Fibroblast of lung (primary cell): Measurements from ENCODE around the gene CCDC175. TPM values are rescaled to one million over a fixed set of nuclear protein-coding genes. Genes with fewer than 3 reads are reported as not detected.

ENCODE experiments used
- DNase-seq, 2 donors: peaks; one replicate each; pipeline versions ENCODE4 v3.0.0 to v3.0.0-alpha.2; 2010; ENCODE audit warnings: low read depth in 2 of 2
- H2AFZ ChIP-seq: 2 replicates; pipeline ENCODE4 v1.5.1; 2012; ENCODE audit warnings: low read length, control low read depth, inconsistent platforms
- H3K27ac ChIP-seq: 2 replicates; pipeline ENCODE4 v1.5.1; 2011; ENCODE audit warnings: low read length, control low read depth; ENCODE audit not compliant: insufficient read depth
- H3K27me3 ChIP-seq: 2 replicates; pipeline ENCODE4 v1.5.1; 2011; ENCODE audit warnings: mild to moderate bottlenecking, low read length; ENCODE audit not compliant: control insufficient read depth, insufficient read depth
- H3K36me3 ChIP-seq: 2 replicates; pipeline ENCODE4 v1.5.1; 2011; ENCODE audit warnings: low read length; ENCODE audit not compliant: control insufficient read depth, insufficient read depth
- H3K4me1 ChIP-seq: 2 replicates; pipeline ENCODE4 v1.5.1; 2011; ENCODE audit warnings: low read length; ENCODE audit not compliant: control insufficient read depth, insufficient read depth; ENCODE audit errors: extremely low read depth
- H3K4me2 ChIP-seq: 2 replicates; pipeline ENCODE4 v1.5.1; 2011; ENCODE audit warnings: low read length, control low read depth; ENCODE audit not compliant: insufficient read depth; ENCODE audit errors: extremely low read depth
- H3K4me3 ChIP-seq, 4 experiments: fragments of 200-600 bp in 1 of 4; sonication (generic) in 1 of 4; replicated peaks in 1 of 4; 2 replicates each; pipeline ENCODE4 v1.5.1; 2011 to 2016; ENCODE audit warnings: low read length in 4 of 4, low read depth in 3 of 4, mild to moderate bottlenecking in 3 of 4, control low read depth in 2 of 4, inconsistent platforms in 1 of 4, mixed read lengths in 1 of 4; ENCODE audit not compliant: insufficient read depth in 1 of 4; ENCODE audit errors: control extremely low read depth in 1 of 4
- H3K79me2 ChIP-seq: 2 replicates; pipeline ENCODE4 v1.5.1; 2012; ENCODE audit warnings: mild to moderate bottlenecking, low read length, inconsistent platforms; ENCODE audit not compliant: control insufficient read depth, insufficient read depth
- H3K9ac ChIP-seq: 2 replicates; pipeline ENCODE4 v1.5.1; 2011; ENCODE audit warnings: mild to moderate bottlenecking, low read length, control low read depth; ENCODE audit not compliant: insufficient read depth
- H3K9me3 ChIP-seq: 2 replicates; pipeline ENCODE4 v1.5.1; 2012; ENCODE audit warnings: low read depth, low read length; ENCODE audit not compliant: control insufficient read depth, insufficient read depth
- H4K20me1 ChIP-seq: 2 replicates; pipeline ENCODE4 v1.5.1; 2011; ENCODE audit warnings: low read length; ENCODE audit not compliant: control insufficient read depth, insufficient read depth; ENCODE audit errors: extremely low read depth
- CTCF ChIP-seq, 2 donors: IDR thresholded peaks in 1 of 2; conservative IDR thresholded peaks in 1 of 2; 1 replicate in 1 of 2; 2 replicates in 1 of 2; pipeline ENCODE4 v1.5.1; 2011 to 2012; ENCODE audit warnings: low read length in 2 of 2, control low read depth in 1 of 2, inconsistent platforms in 1 of 2, low read depth in 1 of 2, mild to moderate bottlenecking in 1 of 2
- EZH2 ChIP-seq: IDR thresholded peaks from 2 replicates; pipeline ENCODE4 v1.5.1; 2012; ENCODE audit warnings: low read length, control low read depth, mild to moderate bottlenecking; ENCODE audit errors: missing control alignments
- polyA plus RNA-seq, 2 donors: library from polyadenylated mRNA; depleted of rRNA in 1 of 2; stranded (reverse) in 1 of 2; unstranded in 1 of 2; fragments of >200 nt; gene quantifications; 2 replicates each; pipeline ENCODE4 v1.2.1, GENCODE V29; 2011 to 2012; ENCODE audit warnings: missing spikeins in 1 of 2
- total RNA-seq: library from RNA; depleted of rRNA; stranded (reverse); fragments of >200 nt; gene quantifications from 2 replicates; pipeline ENCODE4 v1.2.1, GENCODE V29; 2014

CCDC175 gene
- total and polyA plus RNA-seq, 2 donors (not counting 1 experiment from before 2014, with no cell fraction given) = not detected

GRCh38 chr14:59480166-59480565, 96.4 kb downstream of the CCDC175 start:
- H4K20me1 ChIP-seq = no peaks in the 10 kb centered on the region
- H3K36me3 ChIP-seq = no peaks in the 10 kb centered on the region
- no peak overlapping the region for H2AFZ ChIP-seq
- no peak overlapping the region for H3K4me2 ChIP-seq
- DNase-seq = no peak
- H3K9me3 ChIP-seq = no peaks in the 10 kb centered on the region
- peaks cover 37% of the 10 kb centered on the region for H3K79me2 ChIP-seq
- H3K27me3 ChIP-seq = no peaks in the 10 kb centered on the region
- H3K27ac ChIP-seq = no peak overlapping the region
- no peak overlapping the region for H3K9ac ChIP-seq
- H3K4me1 ChIP-seq = peaks cover 3% of the 10 kb centered on the region
- TF ChIP-seq CTCF (conservative IDR thresholded peaks at IDR 0.05 in 1 of 2, IDR thresholded peaks at IDR 0.05 in 1 of 2; ENCODE audit: low read depth in 1 of 2, low read length in 2 of 2) (no peak), EZH2 (no peak)
- H3K4me3 ChIP-seq = peak overlapping the region in 1 of 4 experiments; percentile 91

GRCh38 chr14:59478540-59478939, 98.1 kb downstream of the CCDC175 start:
- Histone ChIP-seq H4K20me1 (no peaks in the 10 kb centered on the region), H3K27me3 (no peaks in the 10 kb centered on the region), H3K4me1 (peaks cover 6% of the 10 kb centered on the region), H3K36me3 (peaks cover 2% of the 10 kb centered on the region), H3K9ac (no peak overlapping the region), H2AFZ (no peak overlapping the region), H3K4me2 (no peak overlapping the region), H3K9me3 (no peaks in the 10 kb centered on the region), H3K27ac (no peak overlapping the region), H3K4me3 (no peak overlapping the region), H3K79me2 (peaks cover 25% of the 10 kb centered on the region)
- no peak for TF ChIP-seq CTCF (conservative IDR thresholded peaks at IDR 0.05 in 1 of 2, IDR thresholded peaks at IDR 0.05 in 1 of 2; ENCODE audit: low read depth in 1 of 2, low read length in 2 of 2)
- no peak for TF ChIP-seq EZH2
- no peak for DNase-seq

- Histone ChIP-seq H3K9me3 (no peaks in the 10 kb centered on the region), H4K20me1 (no peaks in the 10 kb centered on the region), H3K4me1 (peaks cover 6% of the 10 kb centered on the region), H3K9ac (no peak overlapping the region), H3K4me3 (no peak overlapping the region), H3K36me3 (peaks cover 3% of the 10 kb centered on the region), H3K79me2 (peaks cover 13% of the 10 kb centered on the region), H3K4me2 (no peak overlapping the region), H3K27me3 (no peaks in the 10 kb centered on the region), H3K27ac (no peak overlapping the region), H2AFZ (no peak overlapping the region)
- DNase-seq = no peak
- TF ChIP-seq CTCF (conservative IDR thresholded peaks at IDR 0.05 in 1 of 2, IDR thresholded peaks at IDR 0.05 in 1 of 2; ENCODE audit: low read depth in 1 of 2, low read length in 2 of 2) (no peak), EZH2 (no peak)
Observed at GRCh38 chr14:59475709-59476108, 100.9 kb downstream of the CCDC175 start.
